ENCODE measurements around the gene LPIN3. TPM values are rescaled to one million over a fixed set of nuclear protein-coding genes. Genes with fewer than 3 reads are reported as not detected.
"Not testable (repeated sequence)": the region's sequence is repeated elsewhere in the genome, so short reads cannot be mapped to it uniquely, and the experiment has no call there.

LPIN3 gene
- total RNA-seq, 1 donor from 2014 or later: 2.8 TPM

- H3K27ac Mint-ChIP-seq: no peak overlapping the region
- Histone ChIP-seq H3K9ac (no peak overlapping the region), H3F3A (ENCODE audit: low read depth) (no peaks in the 10 kb centered on the region), H3K36me3 (no peaks in the 10 kb centered on the region), H3K27me3 (no peaks in the 10 kb centered on the region), H4K20me1 (ENCODE audit: low read depth) (no peaks in the 10 kb centered on the region), H3K9me3 (ENCODE audit: low read depth) (no peaks in the 10 kb centered on the region), H2AFZ (replicated peaks) (no peak overlapping the region), H3K4me1 (no peaks in the 10 kb centered on the region), H3K79me2 (ENCODE audit: low read depth) (no peaks in the 10 kb centered on the region), H3K4me3 (no peak overlapping the region), H3K27ac (no peak overlapping the region), H3K4me2 (no peak overlapping the region)
- no peak overlapping the region for H3K4me3 Mint-ChIP-seq
- peaks cover 6% of the 10 kb centered on the region for H3K4me1 Mint-ChIP-seq
- H3K36me3 Mint-ChIP-seq: no peaks in the 10 kb centered on the region
- DNase-seq (ENCODE audit: low spot score): no peak
- no peak for TF ChIP-seq EZH2phosphoT487 (IDR thresholded peaks at IDR 0.05)
- TF ChIP-seq EZH2 (IDR thresholded peaks at IDR 0.05): no peak
- TF ChIP-seq CTCF (IDR thresholded peaks at IDR 0.05): no peak
- no peaks in the 10 kb centered on the region for H3K9me3 Mint-ChIP-seq
- no peaks in the 10 kb centered on the region for H3K27me3 Mint-ChIP-seq (ENCODE audit: insufficient read depth, low read depth)
These were observed 32.3 kb upstream of the LPIN3 start for GRCh38 chr20:41308290-41308711.

DNA sequence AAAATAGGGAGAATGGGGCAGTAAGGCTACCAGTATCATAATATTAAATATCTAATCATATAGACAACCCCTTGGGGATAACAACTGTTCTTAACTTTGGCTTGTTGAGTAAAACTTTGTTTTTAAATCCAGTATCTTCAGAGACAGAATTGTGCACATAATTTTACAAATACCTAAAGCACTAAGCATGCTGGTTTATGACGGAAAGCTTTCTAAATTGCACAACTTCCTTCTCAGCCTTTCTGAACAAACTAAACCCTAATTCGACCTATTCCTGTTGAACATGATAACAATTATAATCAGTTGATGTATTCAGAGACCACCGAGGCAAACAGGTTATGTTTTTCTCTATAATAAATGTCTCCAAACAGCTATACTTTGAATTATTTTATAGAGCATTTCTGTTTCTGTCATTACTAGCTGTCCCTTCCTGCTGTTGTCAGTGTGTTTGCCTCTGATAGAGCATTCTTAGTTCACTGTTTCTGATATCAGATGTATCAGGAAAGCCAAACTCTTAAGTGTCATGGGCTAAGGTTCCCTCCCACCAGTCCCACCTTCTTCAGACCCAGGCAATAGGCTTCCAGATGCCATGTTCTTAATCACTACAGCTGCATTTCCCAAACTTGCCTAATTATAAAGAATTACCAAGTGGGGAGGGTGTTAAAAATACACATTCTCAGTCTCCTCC is 31.8 kb upstream of the LPIN3 start:
- Histone ChIP-seq H3K27me3 (no peaks in the 10 kb centered on the region), H3K9me3 (ENCODE audit: low read depth) (no peaks in the 10 kb centered on the region), H4K20me1 (ENCODE audit: low read depth) (no peaks in the 10 kb centered on the region), H2AFZ (replicated peaks) (no peak overlapping the region), H3K27ac (no peak overlapping the region), H3K36me3 (no peaks in the 10 kb centered on the region), H3K4me2 (no peak overlapping the region), H3F3A (ENCODE audit: low read depth) (no peaks in the 10 kb centered on the region), H3K79me2 (ENCODE audit: low read depth) (no peaks in the 10 kb centered on the region), H3K9ac (no peak overlapping the region), H3K4me1 (no peaks in the 10 kb centered on the region), H3K4me3 (no peak overlapping the region)
- H3K9me3 Mint-ChIP-seq: no peaks in the 10 kb centered on the region
- H3K27ac Mint-ChIP-seq: no peak overlapping the region
- DNase-seq (ENCODE audit: low spot score): no peak
- H3K4me1 Mint-ChIP-seq: peaks cover 6% of the 10 kb centered on the region
- no peaks in the 10 kb centered on the region for H3K36me3 Mint-ChIP-seq
- no peaks in the 10 kb centered on the region for H3K27me3 Mint-ChIP-seq (ENCODE audit: insufficient read depth, low read depth)
- H3K4me3 Mint-ChIP-seq: no peak overlapping the region
- TF ChIP-seq EZH2 (IDR thresholded peaks at IDR 0.05) (no peak), CTCF (IDR thresholded peaks at IDR 0.05) (no peak), EZH2phosphoT487 (IDR thresholded peaks at IDR 0.05) (no peak)

DNA sequence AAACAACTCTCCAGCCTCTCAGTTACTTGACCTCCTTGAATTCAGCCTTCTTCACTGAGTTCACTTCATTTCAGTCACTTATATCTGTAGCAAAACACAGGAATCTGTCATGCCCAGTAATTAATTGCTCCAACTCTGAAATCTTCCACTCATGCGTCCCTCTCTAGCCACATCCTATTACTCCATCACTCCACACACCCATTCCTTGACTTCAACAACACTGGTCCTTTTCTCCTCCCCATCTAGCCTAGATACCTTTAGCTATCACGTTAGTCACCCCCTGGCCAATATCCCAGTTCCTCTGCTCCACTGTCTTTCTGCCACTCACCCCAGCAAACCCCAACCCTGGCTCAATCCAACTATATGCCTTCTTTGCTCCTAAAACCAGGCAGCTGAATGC is 30.8 kb upstream of the LPIN3 start:
- H3K36me3 Mint-ChIP-seq: no peaks in the 10 kb centered on the region
- Histone ChIP-seq H3K4me2 (no peak overlapping the region), H3K9me3 (ENCODE audit: low read depth) (no peaks in the 10 kb centered on the region), H3K36me3 (no peaks in the 10 kb centered on the region), H3K9ac (no peak overlapping the region), H3K27ac (no peak overlapping the region), H3K79me2 (ENCODE audit: low read depth) (no peaks in the 10 kb centered on the region), H2AFZ (replicated peaks) (no peak overlapping the region), H3K4me3 (no peak overlapping the region), H3K27me3 (no peaks in the 10 kb centered on the region), H3K4me1 (no peaks in the 10 kb centered on the region), H4K20me1 (ENCODE audit: low read depth) (no peaks in the 10 kb centered on the region), H3F3A (ENCODE audit: low read depth) (no peaks in the 10 kb centered on the region)
- H3K4me3 Mint-ChIP-seq: no peak overlapping the region
- no peaks in the 10 kb centered on the region for H3K9me3 Mint-ChIP-seq
- peaks cover 6% of the 10 kb centered on the region for H3K4me1 Mint-ChIP-seq
- H3K27ac Mint-ChIP-seq: no peak overlapping the region
- no peaks in the 10 kb centered on the region for H3K27me3 Mint-ChIP-seq (ENCODE audit: insufficient read depth, low read depth)
- TF ChIP-seq CTCF (IDR thresholded peaks at IDR 0.05) (no peak), EZH2phosphoT487 (IDR thresholded peaks at IDR 0.05) (no peak), EZH2 (IDR thresholded peaks at IDR 0.05) (no peak)
- DNase-seq (ENCODE audit: low spot score): no peak

DNA sequence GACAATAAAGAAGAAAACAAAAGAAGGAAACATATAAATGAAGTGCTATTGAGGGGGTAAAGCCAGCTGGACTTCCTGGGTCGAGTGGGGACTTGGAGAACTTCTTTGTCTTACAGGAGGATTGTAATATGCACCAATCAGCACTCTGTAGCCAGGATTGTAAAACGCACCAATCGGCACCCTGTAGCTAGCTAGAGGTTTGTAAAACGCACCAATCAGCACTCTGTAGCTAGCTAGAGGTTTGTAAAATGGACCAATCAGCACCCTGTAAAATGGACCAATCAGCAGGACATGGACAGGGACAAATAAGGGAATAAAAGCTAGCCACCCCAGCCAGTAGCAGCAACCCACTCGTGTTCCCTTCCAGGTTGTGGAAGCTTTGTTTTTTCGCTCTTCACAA is 28.6 kb upstream of the LPIN3 start:
- not testable (repeated sequence) for H3K9me3 ChIP-seq (ENCODE audit: low read depth); H2AFZ ChIP-seq (replicated peaks); H3F3A ChIP-seq (ENCODE audit: low read depth); H3K4me1 ChIP-seq; H3K4me2 ChIP-seq; H3K27ac ChIP-seq; H3K36me3 ChIP-seq; H3K4me3 ChIP-seq; H3K9me3 Mint-ChIP-seq; H4K20me1 ChIP-seq (ENCODE audit: low read depth); DNase-seq (ENCODE audit: low spot score); H3K27me3 Mint-ChIP-seq (ENCODE audit: insufficient read depth, low read depth); H3K9ac ChIP-seq; H3K27ac Mint-ChIP-seq; H3K36me3 Mint-ChIP-seq; H3K79me2 ChIP-seq (ENCODE audit: low read depth); H3K27me3 ChIP-seq; H3K4me3 Mint-ChIP-seq
- peaks cover 14% of the 10 kb centered on the region for H3K4me1 Mint-ChIP-seq
